Liver (tissue), 3 donors: Measurements from ENCODE around the gene DEK.

Experiments
- HNF4A ChIP-seq, 2 donors: conservative IDR thresholded peaks; 2 replicates each; pipeline ENCODE4 v1.6.1; 2016; ENCODE audit warnings: antibody characterized with exemption in 2 of 2, mild to moderate bottlenecking in 2 of 2
- JUND ChIP-seq, 2 donors: IDR thresholded peaks; 2 replicates each; pipeline ENCODE4 v1.6.1; 2016; ENCODE audit warnings: antibody characterized with exemption in 2 of 2
- TAF1 ChIP-seq: conservative IDR thresholded peaks from 2 replicates; pipeline ENCODE4 v1.6.1; 2016; ENCODE audit warnings: antibody characterized with exemption, mild to moderate bottlenecking
- TF ChIP-seq, protein P1 (sequence below): fragments of 150-350 bp; IDR thresholded peaks from 2 replicates; pipeline ENCODE4 v1.5.1; 2017; ENCODE audit warnings: improper control_type of control experiment, low read depth, low read length; ENCODE audit not compliant: missing input control
- donor health status: healthy.
- donor health status: healthy.

GRCh38 chr6:18219591-18219990 is 44.7 kb downstream of the DEK start:
- TF ChIP-seq HNF4A (conservative IDR thresholded peaks at IDR 0.05): no peak
- TF ChIP-seq JUND (IDR thresholded peaks at IDR 0.05): no peak
- TF ChIP-seq, protein P1, sequence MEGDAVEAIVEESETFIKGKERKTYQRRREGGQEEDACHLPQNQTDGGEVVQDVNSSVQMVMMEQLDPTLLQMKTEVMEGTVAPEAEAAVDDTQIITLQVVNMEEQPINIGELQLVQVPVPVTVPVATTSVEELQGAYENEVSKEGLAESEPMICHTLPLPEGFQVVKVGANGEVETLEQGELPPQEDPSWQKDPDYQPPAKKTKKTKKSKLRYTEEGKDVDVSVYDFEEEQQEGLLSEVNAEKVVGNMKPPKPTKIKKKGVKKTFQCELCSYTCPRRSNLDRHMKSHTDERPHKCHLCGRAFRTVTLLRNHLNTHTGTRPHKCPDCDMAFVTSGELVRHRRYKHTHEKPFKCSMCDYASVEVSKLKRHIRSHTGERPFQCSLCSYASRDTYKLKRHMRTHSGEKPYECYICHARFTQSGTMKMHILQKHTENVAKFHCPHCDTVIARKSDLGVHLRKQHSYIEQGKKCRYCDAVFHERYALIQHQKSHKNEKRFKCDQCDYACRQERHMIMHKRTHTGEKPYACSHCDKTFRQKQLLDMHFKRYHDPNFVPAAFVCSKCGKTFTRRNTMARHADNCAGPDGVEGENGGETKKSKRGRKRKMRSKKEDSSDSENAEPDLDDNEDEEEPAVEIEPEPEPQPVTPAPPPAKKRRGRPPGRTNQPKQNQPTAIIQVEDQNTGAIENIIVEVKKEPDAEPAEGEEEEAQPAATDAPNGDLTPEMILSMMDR: no peak
- TF ChIP-seq TAF1: no peak
